BJ (cell line): ENCODE results near the gene RFX4. TPM values are rescaled to one million over a fixed set of nuclear protein-coding genes. Genes with fewer than 3 reads are reported as not detected.

Source experiments
- CTCF ChIA-PET: fragments of 350-600 bp; formaldehyde crosslinking; extraction: SDS; loops from one replicate; lab custom pipeline; 2021; ENCODE audit warnings: antibody characterized with exemption, inconsistent platforms; lab: Yijun Ruan, JAX
- POLR2A ChIA-PET: fragments of 300-600 bp; sonication (Branson Sonifier 250); formaldehyde crosslinking; extraction: SDS; loops from one replicate; lab custom pipeline; 2021; ENCODE audit warnings: antibody characterized with exemption; lab: Charles Lee
- DNase-seq: peaks from one replicate; pipeline ENCODE4 v3.0.0-alpha.2; 2011; ENCODE audit warnings: low read depth
- H3K27me3 ChIP-seq: 2 replicates; pipeline ENCODE4 v1.6.0; 2011; ENCODE audit warnings: low read length; ENCODE audit not compliant: control insufficient read depth, insufficient read depth
- H3K36me3 ChIP-seq: 2 replicates; pipeline ENCODE4 v1.5.1; 2011; ENCODE audit warnings: low read length; ENCODE audit not compliant: control insufficient read depth, insufficient read depth
- H3K4me3 ChIP-seq: 2 replicates; pipeline ENCODE4 v1.5.1; 2011; ENCODE audit warnings: low read depth, mild to moderate bottlenecking, control low read depth, low read length
- CTCF ChIP-seq: IDR thresholded peaks from 2 replicates; pipeline ENCODE4 v1.5.1; 2011; ENCODE audit warnings: low read depth, mild to moderate bottlenecking, control low read depth, inconsistent platforms, low read length, moderate library complexity; ENCODE audit not compliant: insufficient read depth
- polyA minus RNA-seq: library from RNA; depleted of rRNA, polyadenylated mRNA; stranded (reverse); fragments of >200 nt; gene quantifications from 2 replicates; pipeline ENCODE4 v1.2.3, GENCODE V29; 2011; rRNA and poly(A)+ RNA removed
- polyA plus RNA-seq: library from polyadenylated mRNA; depleted of rRNA; stranded (reverse); fragments of >200 nt; gene quantifications from 2 replicates; pipeline ENCODE4 v1.2.3, GENCODE V29; 2011; rRNA removed

RFX4 gene
- not detected in 2 replicates for polyA plus RNA-seq
- polyA minus RNA-seq = not detected in 2 replicates

- H3K36me3 ChIP-seq = no peaks in the 10 kb centered on the region
- no peak for DNase-seq
- ChIA-PET CTCF (no interaction called here), POLR2A (no interaction called here)
- no peak for TF ChIP-seq CTCF
- H3K27me3 ChIP-seq = peaks cover 65% of the 10 kb centered on the region
- H3K4me3 ChIP-seq = peak within 1 kb of the TSS; percentile 17; the same call in 1 of the 2 replicates
These were observed at the start of gene RFX4 for GRCh38 chr12:106582641-106583230. Gene RFX4 (plus strand): TSS chr12:106583004. CDS start chr12:106583321, 317 bp downstream.

GRCh38 chr12:106541201-106541600 is 41.6 kb upstream of the RFX4 start:
- ChIA-PET POLR2A (no interaction called here), CTCF (no interaction called here)
- no peak for DNase-seq

DNA sequence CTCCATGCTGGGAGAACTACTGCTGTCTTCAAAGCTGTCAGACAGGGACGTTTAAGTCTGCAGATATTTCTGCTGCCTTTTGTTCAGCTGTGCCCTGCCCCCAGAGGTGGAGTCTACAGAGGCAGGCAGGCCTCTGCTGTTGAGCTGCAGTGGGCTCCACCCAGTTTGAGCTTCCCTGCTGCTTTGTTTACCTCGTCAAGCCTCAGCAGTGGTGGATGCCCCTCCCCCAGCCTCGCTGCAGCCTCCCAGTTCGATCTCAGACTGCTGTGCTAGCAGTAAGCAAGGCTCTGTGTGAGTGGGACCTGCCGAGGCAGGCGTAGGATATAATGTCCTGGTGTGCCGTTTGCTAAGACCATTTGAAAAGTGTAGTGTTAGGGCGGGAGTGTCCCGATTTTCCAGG is 31.4 kb upstream of the RFX4 start:
- Histone ChIP-seq H3K27me3 (no peaks in the 10 kb centered on the region), H3K4me3 (no peak overlapping the region), H3K36me3 (no peaks in the 10 kb centered on the region)
- CTCF ChIA-PET = no interaction called here
- TF ChIP-seq CTCF = no peak
- POLR2A ChIA-PET = no interaction called here
- DNase-seq = no peak

More at GRCh38 chr12:106541201-106541600, 41.6 kb upstream of the RFX4 start:
- no peaks in the 10 kb centered on the region for H3K27me3 ChIP-seq
- no peak for TF ChIP-seq CTCF
- no peaks in the 10 kb centered on the region for H3K36me3 ChIP-seq
- no peak overlapping the region for H3K4me3 ChIP-seq

- POLR2A ChIA-PET = no interaction called here
- Histone ChIP-seq H3K36me3 (no peaks in the 10 kb centered on the region), H3K4me3 (no peak overlapping the region), H3K27me3 (no peaks in the 10 kb centered on the region)
- TF ChIP-seq CTCF = no peak
- CTCF ChIA-PET = no interaction called here
- no peak for DNase-seq
These were observed 30.6 kb upstream of the RFX4 start for GRCh38 chr12:106552228-106552627.

DNA sequence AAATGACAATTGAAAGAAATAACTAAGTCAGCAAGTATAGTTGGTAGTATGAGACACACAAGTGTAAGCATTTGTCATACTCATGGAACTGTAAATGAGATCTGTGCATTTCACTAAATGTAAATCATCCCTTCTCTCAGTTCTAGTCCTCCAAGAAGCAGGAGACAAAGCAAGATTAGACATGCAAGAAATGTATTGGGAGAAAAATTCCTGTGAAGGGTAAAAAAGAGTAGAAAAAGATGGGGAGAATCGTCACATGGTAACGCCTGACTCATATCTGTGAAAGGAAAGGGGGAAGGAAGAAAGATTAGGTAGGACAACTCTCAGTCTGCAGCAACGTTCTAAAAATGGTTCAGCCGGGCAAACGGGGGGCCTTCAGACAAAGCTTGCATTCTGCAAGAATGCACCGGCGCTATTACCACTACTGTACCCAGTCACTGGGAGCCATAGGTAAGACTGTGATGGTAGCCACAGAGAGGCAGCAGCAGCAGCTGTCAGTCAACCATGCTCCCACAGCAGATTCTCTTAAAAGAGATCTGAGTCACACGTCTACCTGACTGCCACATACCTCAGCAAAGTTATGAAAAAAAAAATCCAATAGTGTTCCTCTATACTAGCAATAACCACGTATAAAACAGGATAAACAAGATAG is 18.0 kb upstream of the RFX4 start:
- Histone ChIP-seq H3K36me3 (no peaks in the 10 kb centered on the region), H3K27me3 (no peaks in the 10 kb centered on the region), H3K4me3 (no peak overlapping the region)
- CTCF ChIA-PET = no interaction called here
- TF ChIP-seq CTCF = no peak
- POLR2A ChIA-PET = no interaction called here
- no peak for DNase-seq
